Measurements from ENCODE around the gene DCT.
"Not testable (repeated sequence)": the region's sequence is repeated elsewhere in the genome, so short reads cannot be mapped to it uniquely, and the experiment has no call there.

DCT gene

GRCh38 chr13:94479616-94480015 lies at the start of gene DCT:
TSS of gene DCT (minus strand) at chr13:94479682. CDS start at chr13:94479255, 427 bp downstream.
- POLR2A ChIA-PET: interaction anchor here (1.1 kb wide), 1 partner anchor 46 kb away, joined by 3 read pairs; no protein-coding TSS in a partner anchor
- CTCF ChIA-PET: interaction anchor here (0.6 to 1.1 kb wide), 2 partner anchors 17 to 87 kb away, joined by 3 read pairs; no protein-coding TSS in a partner anchor
- no peak for TF ChIP-seq L3MBTL2 (conservative IDR thresholded peaks at IDR 0.05)
- no peak for TF ChIP-seq TARDBP (IDR thresholded peaks at IDR 0.05)
- TF ChIP-seq BHLHE40 (IDR thresholded peaks at IDR 0.05; ENCODE audit: borderline replicate concordance): no peak
- TF ChIP-seq FOXK2 (IDR thresholded peaks at IDR 0.05): no peak
- no peak for TF ChIP-seq CTBP1 (IDR thresholded peaks at IDR 0.05; ENCODE audit: borderline replicate concordance)
- no peak for DNase-seq (ENCODE audit: extremely low spot score)

GRCh38 chr13:94526956-94527355 lies 47.5 kb upstream of the DCT start:
- ChIA-PET CTCF (interaction anchor here (1.1 kb wide), 1 partner anchor 23 kb away, joined by 3 read pairs; no protein-coding TSS in a partner anchor), POLR2A (interaction anchor here (2.0 kb wide), 1 partner anchor 23 kb away, joined by 12 read pairs; no protein-coding TSS in a partner anchor)
- not testable (repeated sequence) for DNase-seq (ENCODE audit: extremely low spot score)

- POLR2A ChIA-PET: interaction anchor here (2.0 kb wide), 1 partner anchor 24 kb away, joined by 12 read pairs; no protein-coding TSS in a partner anchor
- CTCF ChIA-PET: no interaction called here
- TF ChIP-seq ZNF384 (IDR thresholded peaks at IDR 0.05) (no peak), PKNOX1 (IDR thresholded peaks at IDR 0.05) (no peak), FOXA1 (IDR thresholded peaks at IDR 0.05) (no peak), ELF4 (IDR thresholded peaks at IDR 0.05) (no peak), FOXK2 (IDR thresholded peaks at IDR 0.05) (no peak), ARNT (IDR thresholded peaks at IDR 0.05) (no peak), NFRKB (IDR thresholded peaks at IDR 0.05) (no peak), L3MBTL2 (conservative IDR thresholded peaks at IDR 0.05) (no peak), SP1 (IDR thresholded peaks at IDR 0.05) (no peak), TARDBP (IDR thresholded peaks at IDR 0.05) (no peak), FOXM1 (IDR thresholded peaks at IDR 0.05; ENCODE audit: borderline replicate concordance) (no peak), LEF1 (IDR thresholded peaks at IDR 0.05; ENCODE audit: borderline replicate concordance) (no peak), SUZ12 (IDR thresholded peaks at IDR 0.05) (no peak), CTBP1 (IDR thresholded peaks at IDR 0.05; ENCODE audit: borderline replicate concordance) (no peak)
- DNase-seq (ENCODE audit: extremely low spot score): no peak
Measured at GRCh38 chr13:94525781-94526180, 46.3 kb upstream of the DCT start.

- CTCF ChIA-PET: interaction anchor here (0.6 kb wide), 1 partner anchor 70 kb away, joined by 5 read pairs; no protein-coding TSS in a partner anchor
- DNase-seq (ENCODE audit: extremely low spot score): no peak
- TF ChIP-seq ARNT (IDR thresholded peaks at IDR 0.05) (no peak), FOXA1 (IDR thresholded peaks at IDR 0.05) (no peak), BHLHE40 (IDR thresholded peaks at IDR 0.05; ENCODE audit: borderline replicate concordance) (no peak), FOXK2 (IDR thresholded peaks at IDR 0.05) (no peak), ZNF384 (IDR thresholded peaks at IDR 0.05) (no peak)
- POLR2A ChIA-PET: no interaction called here
Measured at GRCh38 chr13:94524407-94524806, 44.9 kb upstream of the DCT start.

GRCh38 chr13:94520001-94520400 lies 40.5 kb upstream of the DCT start:
- DNase-seq (ENCODE audit: extremely low spot score): no peak
- CTCF ChIA-PET: no interaction called here
- POLR2A ChIA-PET: no interaction called here
- TF ChIP-seq ZNF384 (IDR thresholded peaks at IDR 0.05) (no peak), SP1 (IDR thresholded peaks at IDR 0.05) (no peak), ELF4 (IDR thresholded peaks at IDR 0.05) (no peak), LEF1 (IDR thresholded peaks at IDR 0.05; ENCODE audit: borderline replicate concordance) (no peak), FOXM1 (IDR thresholded peaks at IDR 0.05; ENCODE audit: borderline replicate concordance) (no peak), L3MBTL2 (conservative IDR thresholded peaks at IDR 0.05) (no peak), ARNT (IDR thresholded peaks at IDR 0.05) (no peak), SUZ12 (IDR thresholded peaks at IDR 0.05) (no peak), FOXK2 (IDR thresholded peaks at IDR 0.05) (no peak), BHLHE40 (IDR thresholded peaks at IDR 0.05; ENCODE audit: borderline replicate concordance) (no peak), CTBP1 (IDR thresholded peaks at IDR 0.05; ENCODE audit: borderline replicate concordance) (no peak), NFRKB (IDR thresholded peaks at IDR 0.05) (no peak), FOXA1 (IDR thresholded peaks at IDR 0.05) (no peak), TARDBP (IDR thresholded peaks at IDR 0.05) (no peak), HDGF (IDR thresholded peaks at IDR 0.05; ENCODE audit: borderline replicate concordance) (no peak)

GRCh38 chr13:94516456-94516855 lies 37.0 kb upstream of the DCT start:
- CTCF ChIA-PET: interaction anchor here (0.6 kb wide), 1 partner anchor 93 kb away, joined by 3 read pairs; no protein-coding TSS in a partner anchor
- POLR2A ChIA-PET: no interaction called here
- no peak for DNase-seq (ENCODE audit: extremely low spot score)
- TF ChIP-seq HDGF (IDR thresholded peaks at IDR 0.05; ENCODE audit: borderline replicate concordance) (no peak), ARNT (IDR thresholded peaks at IDR 0.05) (no peak), CTBP1 (IDR thresholded peaks at IDR 0.05; ENCODE audit: borderline replicate concordance) (no peak), TARDBP (IDR thresholded peaks at IDR 0.05) (no peak), ELF4 (IDR thresholded peaks at IDR 0.05) (no peak), NFRKB (IDR thresholded peaks at IDR 0.05) (no peak), LEF1 (IDR thresholded peaks at IDR 0.05; ENCODE audit: borderline replicate concordance) (no peak), ZNF384 (IDR thresholded peaks at IDR 0.05) (no peak), FOXM1 (IDR thresholded peaks at IDR 0.05; ENCODE audit: borderline replicate concordance) (no peak), BHLHE40 (IDR thresholded peaks at IDR 0.05; ENCODE audit: borderline replicate concordance) (no peak), PKNOX1 (IDR thresholded peaks at IDR 0.05) (no peak)

- no peak for TF ChIP-seq LEF1 (IDR thresholded peaks at IDR 0.05; ENCODE audit: borderline replicate concordance)
- TF ChIP-seq ZNF384 (IDR thresholded peaks at IDR 0.05): no peak
- no peak for TF ChIP-seq HDGF (IDR thresholded peaks at IDR 0.05; ENCODE audit: borderline replicate concordance)
- no peak for TF ChIP-seq SUZ12 (IDR thresholded peaks at IDR 0.05)
- no peak for TF ChIP-seq PKNOX1 (IDR thresholded peaks at IDR 0.05)
- no peak for TF ChIP-seq SP1 (IDR thresholded peaks at IDR 0.05)
- no peak for TF ChIP-seq FOXA1 (IDR thresholded peaks at IDR 0.05)
- no peak for TF ChIP-seq NFRKB (IDR thresholded peaks at IDR 0.05)
- TF ChIP-seq FOXM1 (IDR thresholded peaks at IDR 0.05; ENCODE audit: borderline replicate concordance): no peak
- TF ChIP-seq FOXK2 (IDR thresholded peaks at IDR 0.05): no peak
- TF ChIP-seq L3MBTL2 (conservative IDR thresholded peaks at IDR 0.05): no peak
- TF ChIP-seq BHLHE40 (IDR thresholded peaks at IDR 0.05; ENCODE audit: borderline replicate concordance): no peak
- no peak for TF ChIP-seq ARNT (IDR thresholded peaks at IDR 0.05)
- CTCF ChIA-PET: interaction anchor here (0.6 kb wide), 1 partner anchor 93 kb away, joined by 3 read pairs; no protein-coding TSS in a partner anchor
- DNase-seq (ENCODE audit: extremely low spot score): no peak
- POLR2A ChIA-PET: interaction anchor here (1.1 kb wide), 1 partner anchor 81 kb away, joined by 3 read pairs; the partner anchor contains the start of gene TGDS
Measured at GRCh38 chr13:94515911-94516310, 36.4 kb upstream of the DCT start.
